Common myeloid progenitor, CD34-positive (primary cell): ENCODE data around the gene MUTYH.
A peak's percentile ranks its signal among the peaks of the same experiment; 100 is the strongest.

Experiments used
- CTCF ChIA-PET: fragments of 350-600 bp; sonication (Branson Sonifier 250); formaldehyde crosslinking; loops from one replicate; lab custom pipeline; 2021; ENCODE audit warnings: antibody characterized with exemption; lab: Charles Lee
- POLR2A ChIA-PET: fragments of 350-600 bp; sonication (Branson Sonifier 250); formaldehyde crosslinking; loops from one replicate; lab custom pipeline; 2021; ENCODE audit warnings: antibody characterized with exemption; lab: Charles Lee
- DNase-seq, 3 donors: peaks; one replicate each; pipeline versions ENCODE4 v3.0.0 to v3.0.0-alpha.2; 2013
- H3K27ac ChIP-seq, 2 experiments: 1 replicate in 1 of 2; 2 replicates in 1 of 2; pipeline ENCODE4 v1.7.0; 2013; ENCODE audit warnings: inconsistent platforms in 2 of 2, low read length in 2 of 2, mild to moderate bottlenecking in 2 of 2, low read depth in 1 of 2, moderate library complexity in 1 of 2; ENCODE audit not compliant: severe bottlenecking in 2 of 2, insufficient read depth in 1 of 2, poor library complexity in 1 of 2
- H3K27me3 ChIP-seq, 5 experiments: replicated peaks in 2 of 5; 1 replicate in 3 of 5; 2 replicates in 2 of 5; pipeline versions ENCODE4 v1.6.1 to v1.7.0; 2013; ENCODE audit warnings: low read length in 4 of 5, mild to moderate bottlenecking in 2 of 5, moderate library complexity in 2 of 5, inconsistent platforms in 1 of 5; ENCODE audit not compliant: insufficient read depth in 5 of 5, control insufficient read depth in 4 of 5
- H3K36me3 ChIP-seq, 4 experiments: 1 replicate in 2 of 4; 2 replicates in 2 of 4; pipeline versions ENCODE4 v1.6.1 to v1.7.0; 2013; ENCODE audit warnings: low read length in 3 of 4, control low read depth in 1 of 4, mild to moderate bottlenecking in 1 of 4; ENCODE audit not compliant: control insufficient read depth in 4 of 4, insufficient read depth in 4 of 4
- H3K4me1 ChIP-seq, 4 experiments: 1 replicate in 3 of 4; 2 replicates in 1 of 4; pipeline versions ENCODE4 v1.6.1 to v1.7.1; 2013; ENCODE audit warnings: low read length in 3 of 4, mild to moderate bottlenecking in 3 of 4, control low read depth in 1 of 4, inconsistent platforms in 1 of 4, moderate library complexity in 1 of 4; ENCODE audit not compliant: control insufficient read depth in 4 of 4, insufficient read depth in 4 of 4; ENCODE audit errors: control extremely low read depth in 1 of 4
- H3K4me3 ChIP-seq, 7 experiments: 1 replicate in 4 of 7; 2 replicates in 3 of 7; pipeline versions ENCODE4 v1.5.1 to v1.7.0; 2013; ENCODE audit warnings: mild to moderate bottlenecking in 7 of 7, low read length in 6 of 7, moderate library complexity in 6 of 7, inconsistent platforms in 2 of 7, low read depth in 2 of 7, control low read depth in 1 of 7; ENCODE audit not compliant: insufficient read depth in 4 of 7, control insufficient read depth in 1 of 7; ENCODE audit errors: extremely low read depth in 1 of 7
- H3K9me3 ChIP-seq, 5 experiments: 1 replicate in 4 of 5; 2 replicates in 1 of 5; pipeline versions ENCODE4 v1.6.1 to v1.7.1; 2013; ENCODE audit warnings: low read length in 4 of 5, mild to moderate bottlenecking in 2 of 5, inconsistent platforms in 1 of 5, low read depth in 1 of 5, moderate library complexity in 1 of 5; ENCODE audit not compliant: control insufficient read depth in 4 of 5, insufficient read depth in 2 of 5; ENCODE audit errors: control extremely low read depth in 1 of 5
- WGBS: methylation state at CpG from one replicate; pipeline ENCODE4 v1.1.5; 2013; ENCODE audit not compliant: insufficient coverage; 5-methylcytosine and 5-hydroxymethylcytosine counted together

MUTYH gene

GRCh38 chr1:45326627-45327623 lies 13.3 kb downstream of the MUTYH start, which contains the start of gene HPDL:
Gene HPDL, plus strand, starts transcription at chr1:45326895. Its CDS starts 254 bp downstream, at chr1:45327149.
- no peaks in the 10 kb centered on the region for H3K27me3 ChIP-seq
- POLR2A ChIA-PET: interaction anchor here (0.5 to 4.1 kb wide), 5 partner anchors 13 to 597 kb away, joined by 3 to 18 read pairs (median 3); partner anchors contain the start of genes MUTYH and TOE1
- no peak within 1 kb of the TSS for H3K27ac ChIP-seq
- H3K9me3 ChIP-seq: no peaks in the 10 kb centered on the region
- DNase-seq: peak; percentile 73 to 87 (median 87)
- peaks cover 0 to 15% (median 13%) of the 10 kb centered on the region in 4 experiments for H3K36me3 ChIP-seq
- WGBS: 12% methylated on average over 78 of the region's 96 CpGs
- peaks cover 9 to 31% (median 24%) of the 10 kb centered on the region in 4 experiments for H3K4me1 ChIP-seq
- CTCF ChIA-PET: interaction anchor here (0.6 to 3.5 kb wide), 10 partner anchors 11 to 585 kb away, joined by 3 to 13 read pairs (median 4); partner anchors contain the start of genes MUTYH and TOE1
- H3K4me3 ChIP-seq: peak within 1 kb of the TSS; percentile 46 to 84 (median 76)

GRCh38 chr1:45325851-45326506 lies 14.3 kb downstream of the MUTYH start:
- no peak for DNase-seq
- no peaks in the 10 kb centered on the region for H3K9me3 ChIP-seq
- peaks cover 9 to 31% (median 24%) of the 10 kb centered on the region in 4 experiments for H3K4me1 ChIP-seq
- peak overlapping the region; percentile 46 to 84 (median 76) for H3K4me3 ChIP-seq
- no peak overlapping the region for H3K27ac ChIP-seq
- POLR2A ChIA-PET: interaction anchor here (0.5 to 4.1 kb wide), 4 partner anchors 14 to 596 kb away, joined by 3 to 18 read pairs (median 4); partner anchors contain the start of genes CCDC163, MMACHC, MUTYH and TOE1
- H3K36me3 ChIP-seq: peaks cover 0 to 7% (median 5%) of the 10 kb centered on the region in 4 experiments
- H3K27me3 ChIP-seq: no peaks in the 10 kb centered on the region
- CTCF ChIA-PET: interaction anchor here (1.2 to 3.5 kb wide), 6 partner anchors 9 to 168 kb away, joined by 3 to 13 read pairs (median 7); partner anchors contain the start of genes MUTYH and TOE1
- 59% methylated on average over 6 of the region's 6 CpGs for WGBS

GRCh38 chr1:45322486-45323040 lies 17.7 kb downstream of the MUTYH start:
- Histone ChIP-seq H3K4me3 (no peak overlapping the region), H3K27ac (no peak overlapping the region), H3K36me3 (no peaks in the 10 kb centered on the region), H3K4me1 (peaks cover 2 to 20% (median 15%) of the 10 kb centered on the region in 4 experiments), H3K9me3 (no peaks in the 10 kb centered on the region), H3K27me3 (no peaks in the 10 kb centered on the region)
- 88% methylated on average over 8 of the region's 10 CpGs for WGBS
- ChIA-PET CTCF (interaction anchor here (0.7 kb wide), 1 partner anchor 298 kb away, joined by 3 read pairs; no protein-coding TSS in a partner anchor), POLR2A (no interaction called here)
- DNase-seq: no peak

- no peak overlapping the region for H3K4me3 ChIP-seq
- CTCF ChIA-PET: interaction anchor here (0.6 kb wide), 1 partner anchor 23 kb away, joined by 3 read pairs; no protein-coding TSS in a partner anchor
- POLR2A ChIA-PET: no interaction called here
- WGBS: 98% methylated on average over 5 of the region's 5 CpGs
- H3K27me3 ChIP-seq: no peaks in the 10 kb centered on the region
- peaks cover 2 to 9% (median 4%) of the 10 kb centered on the region in 4 experiments for H3K4me1 ChIP-seq
- no peaks in the 10 kb centered on the region for H3K36me3 ChIP-seq
- no peaks in the 10 kb centered on the region for H3K9me3 ChIP-seq
- no peak overlapping the region for H3K27ac ChIP-seq
- no peak for DNase-seq
These were observed 18.8 kb downstream of the MUTYH start for GRCh38 chr1:45321444-45321843.

- CTCF ChIA-PET: interaction anchor here (1.1 kb wide), 1 partner anchor 9 kb away, joined by 3 read pairs; no protein-coding TSS in a partner anchor
- Histone ChIP-seq H3K36me3 (no peaks in the 10 kb centered on the region), H3K27ac (no peak overlapping the region), H3K27me3 (no peaks in the 10 kb centered on the region), H3K4me3 (no peak overlapping the region), H3K4me1 (no peaks in the 10 kb centered on the region), H3K9me3 (no peaks in the 10 kb centered on the region)
- DNase-seq: no peak
- POLR2A ChIA-PET: no interaction called here
- WGBS: 97% methylated on average over 4 of the region's 4 CpGs
These were observed 20.5 kb downstream of the MUTYH start for GRCh38 chr1:45319761-45320160.

- no peaks in the 10 kb centered on the region for H3K27me3 ChIP-seq
- 100% methylated on average over 2 of the region's 4 CpGs for WGBS
- no peak overlapping the region for H3K4me3 ChIP-seq
- no peak for DNase-seq
- no peaks in the 10 kb centered on the region for H3K4me1 ChIP-seq
- ChIA-PET POLR2A (no interaction called here), CTCF (no interaction called here)
- no peaks in the 10 kb centered on the region for H3K36me3 ChIP-seq
- no peak overlapping the region for H3K27ac ChIP-seq
- no peaks in the 10 kb centered on the region for H3K9me3 ChIP-seq
These were observed 23.1 kb downstream of the MUTYH start for GRCh38 chr1:45317166-45317565.
